ENCODE data around the gene POU2F3. TPM values are rescaled to one million over a fixed set of nuclear protein-coding genes. Genes with fewer than 3 reads are reported as not detected.

Gene POU2F3
- total and polyA plus RNA-seq, 4 donors = 0.31 to 2.4 TPM; not detected in 2

- no peak overlapping the region for H3K4me3 ChIP-seq (ENCODE audit: low read length in 2 of 2)
- 92 to 95% methylated on average over 12 of the region's 12 CpGs for WGBS, 2 donors
- H3K4me1 ChIP-seq (ENCODE audit: control insufficient read depth in 1 of 2, insufficient read depth in 2 of 2, low read length in 2 of 2) = no peaks in the 10 kb centered on the region
- intact Hi-C loops (cut with DNase I) = no loop called here
- DNase-seq (no peak), ATAC-seq (ENCODE audit: low FRiP score) (no peak)
- H3K27ac ChIP-seq (ENCODE audit: low read depth in 1 of 2, low read length in 2 of 2) = no peak overlapping the region
- H3K27me3 ChIP-seq (ENCODE audit: control insufficient read depth in 1 of 2, insufficient read depth in 2 of 2, low read length in 1 of 2) = no peaks in the 10 kb centered on the region
- H3K9me3 ChIP-seq (ENCODE audit: control insufficient read depth, low read length) = no peaks in the 10 kb centered on the region
- no peaks in the 10 kb centered on the region for H3K36me3 ChIP-seq (ENCODE audit: control insufficient read depth in 1 of 2, insufficient read depth in 2 of 2, low read length in 1 of 2)
Measured at GRCh38 chr11:120305286-120305685, 65.3 kb downstream of the POU2F3 start.

GRCh38 chr11:120306519-120307242 lies 66.7 kb downstream of the POU2F3 start:
- Histone ChIP-seq H3K27ac (ENCODE audit: low read depth in 1 of 2, low read length in 2 of 2) (no peak overlapping the region), H3K9me3 (ENCODE audit: control insufficient read depth, low read length) (no peaks in the 10 kb centered on the region), H3K4me1 (ENCODE audit: control insufficient read depth in 1 of 2, insufficient read depth in 2 of 2, low read length in 2 of 2) (no peaks in the 10 kb centered on the region), H3K4me3 (ENCODE audit: low read length in 2 of 2) (no peak overlapping the region), H3K36me3 (ENCODE audit: control insufficient read depth in 1 of 2, insufficient read depth in 2 of 2, low read length in 1 of 2) (no peaks in the 10 kb centered on the region), H3K27me3 (ENCODE audit: control insufficient read depth in 1 of 2, insufficient read depth in 2 of 2, low read length in 1 of 2) (no peaks in the 10 kb centered on the region)
- WGBS, 2 donors = 17 to 27% methylated on average over 11 of the region's 11 CpGs
- peak; percentile 72 to 90 for DNase-seq
- intact Hi-C loops (cut with DNase I) = no loop called here
- ATAC-seq (ENCODE audit: low FRiP score) = peak; percentile 48

GRCh38 chr11:120307476-120307875 lies 67.5 kb downstream of the POU2F3 start:
- Histone ChIP-seq H3K27ac (ENCODE audit: low read depth in 1 of 2, low read length in 2 of 2) (no peak overlapping the region), H3K9me3 (ENCODE audit: control insufficient read depth, low read length) (no peaks in the 10 kb centered on the region), H3K4me1 (ENCODE audit: control insufficient read depth in 1 of 2, insufficient read depth in 2 of 2, low read length in 2 of 2) (no peaks in the 10 kb centered on the region), H3K27me3 (ENCODE audit: control insufficient read depth in 1 of 2, insufficient read depth in 2 of 2, low read length in 1 of 2) (no peaks in the 10 kb centered on the region), H3K4me3 (ENCODE audit: low read length in 2 of 2) (no peak overlapping the region), H3K36me3 (ENCODE audit: control insufficient read depth in 1 of 2, insufficient read depth in 2 of 2, low read length in 1 of 2) (no peaks in the 10 kb centered on the region)
- ATAC-seq (ENCODE audit: low FRiP score) (no peak), DNase-seq (no peak)
- intact Hi-C loops (cut with DNase I) = no loop called here
- WGBS, 2 donors = 95% methylated on average over 11 of the region's 11 CpGs

DNA sequence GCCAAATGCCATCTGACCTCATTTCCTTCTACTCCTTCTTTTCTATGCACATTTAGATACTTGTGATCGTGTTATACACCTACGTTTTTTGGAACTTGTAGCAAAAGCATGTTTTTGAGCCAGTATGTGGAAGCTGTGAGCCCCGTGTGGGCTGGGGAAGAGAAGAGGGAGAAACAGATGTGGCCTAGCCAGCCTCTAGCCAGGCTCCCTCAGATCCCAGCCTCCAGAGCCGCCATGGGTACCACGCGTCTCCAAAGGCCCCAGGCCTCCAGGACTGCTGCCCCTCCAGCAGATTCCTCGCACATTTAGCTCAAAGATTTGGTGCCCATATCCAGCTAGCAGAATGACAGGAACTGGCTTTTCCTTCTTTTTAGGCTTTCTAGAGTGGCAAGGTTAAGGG lies 68.1 kb downstream of the POU2F3 start:
- Histone ChIP-seq H3K4me1 (ENCODE audit: control insufficient read depth in 1 of 2, insufficient read depth in 2 of 2, low read length in 2 of 2) (no peaks in the 10 kb centered on the region), H3K27ac (ENCODE audit: low read depth in 1 of 2, low read length in 2 of 2) (no peak overlapping the region), H3K27me3 (ENCODE audit: control insufficient read depth in 1 of 2, insufficient read depth in 2 of 2, low read length in 1 of 2) (no peaks in the 10 kb centered on the region), H3K9me3 (ENCODE audit: control insufficient read depth, low read length) (no peaks in the 10 kb centered on the region), H3K4me3 (ENCODE audit: low read length in 2 of 2) (no peak overlapping the region), H3K36me3 (ENCODE audit: control insufficient read depth in 1 of 2, insufficient read depth in 2 of 2, low read length in 1 of 2) (no peaks in the 10 kb centered on the region)
- no peak for ATAC-seq (ENCODE audit: low FRiP score)
- DNase-seq = no peak
- 90 to 98% methylated on average over 7 of the region's 7 CpGs for WGBS, 2 donors
- intact Hi-C loops (cut with DNase I) = no loop called here

GRCh38 chr11:120310870-120311269 lies 70.9 kb downstream of the POU2F3 start:
- H3K4me3 ChIP-seq (ENCODE audit: low read length in 2 of 2) = no peak overlapping the region
- no peaks in the 10 kb centered on the region for H3K27me3 ChIP-seq (ENCODE audit: control insufficient read depth in 1 of 2, insufficient read depth in 2 of 2, low read length in 1 of 2)
- intact Hi-C loops (cut with DNase I) = no loop called here
- no peak overlapping the region for H3K27ac ChIP-seq (ENCODE audit: low read depth in 1 of 2, low read length in 2 of 2)
- H3K9me3 ChIP-seq (ENCODE audit: control insufficient read depth, low read length) = no peaks in the 10 kb centered on the region
- H3K36me3 ChIP-seq (ENCODE audit: control insufficient read depth in 1 of 2, insufficient read depth in 2 of 2, low read length in 1 of 2) = no peaks in the 10 kb centered on the region
- DNase-seq = no peak
- no peak for ATAC-seq (ENCODE audit: low FRiP score)
- H3K4me1 ChIP-seq (ENCODE audit: control insufficient read depth in 1 of 2, insufficient read depth in 2 of 2, low read length in 2 of 2) = no peaks in the 10 kb centered on the region
- WGBS, 2 donors = 79 to 82% methylated on average over 3 of the region's 3 CpGs

DNA sequence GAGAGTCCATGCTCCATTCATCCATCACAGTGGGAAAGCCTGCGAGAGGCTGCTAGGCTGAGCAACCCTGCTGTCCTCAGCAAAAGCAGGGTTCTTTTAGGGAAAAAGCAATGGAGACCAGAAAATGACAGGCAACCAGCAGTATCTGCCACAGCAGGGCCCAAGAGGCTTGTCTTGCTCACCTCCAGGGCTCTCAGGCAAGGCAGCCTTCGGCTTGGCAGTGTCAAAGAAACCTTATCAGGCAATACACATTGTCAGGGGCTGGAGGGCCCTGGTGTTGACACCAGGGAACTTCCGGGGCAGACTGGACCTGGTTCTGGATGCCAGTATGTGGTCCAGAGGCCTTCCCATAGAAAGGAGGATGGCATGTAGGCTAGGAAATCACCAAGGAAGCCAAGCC lies 74.9 kb downstream of the POU2F3 start:
- no peak overlapping the region for H3K27ac ChIP-seq (ENCODE audit: low read depth in 1 of 2, low read length in 2 of 2)
- no peaks in the 10 kb centered on the region for H3K4me1 ChIP-seq (ENCODE audit: control insufficient read depth in 1 of 2, insufficient read depth in 2 of 2, low read length in 2 of 2)
- DNase-seq (no peak), ATAC-seq (ENCODE audit: low FRiP score) (no peak)
- H3K9me3 ChIP-seq (ENCODE audit: control insufficient read depth, low read length) = no peaks in the 10 kb centered on the region
- WGBS, 2 donors = 90 to 93% methylated on average over 3 of the region's 3 CpGs
- H3K4me3 ChIP-seq (ENCODE audit: low read length in 2 of 2) = no peak overlapping the region
- intact Hi-C loops (cut with DNase I) = no loop called here
- no peaks in the 10 kb centered on the region for H3K27me3 ChIP-seq (ENCODE audit: control insufficient read depth in 1 of 2, insufficient read depth in 2 of 2, low read length in 1 of 2)
- H3K36me3 ChIP-seq (ENCODE audit: control insufficient read depth in 1 of 2, insufficient read depth in 2 of 2, low read length in 1 of 2) = no peaks in the 10 kb centered on the region

DNA sequence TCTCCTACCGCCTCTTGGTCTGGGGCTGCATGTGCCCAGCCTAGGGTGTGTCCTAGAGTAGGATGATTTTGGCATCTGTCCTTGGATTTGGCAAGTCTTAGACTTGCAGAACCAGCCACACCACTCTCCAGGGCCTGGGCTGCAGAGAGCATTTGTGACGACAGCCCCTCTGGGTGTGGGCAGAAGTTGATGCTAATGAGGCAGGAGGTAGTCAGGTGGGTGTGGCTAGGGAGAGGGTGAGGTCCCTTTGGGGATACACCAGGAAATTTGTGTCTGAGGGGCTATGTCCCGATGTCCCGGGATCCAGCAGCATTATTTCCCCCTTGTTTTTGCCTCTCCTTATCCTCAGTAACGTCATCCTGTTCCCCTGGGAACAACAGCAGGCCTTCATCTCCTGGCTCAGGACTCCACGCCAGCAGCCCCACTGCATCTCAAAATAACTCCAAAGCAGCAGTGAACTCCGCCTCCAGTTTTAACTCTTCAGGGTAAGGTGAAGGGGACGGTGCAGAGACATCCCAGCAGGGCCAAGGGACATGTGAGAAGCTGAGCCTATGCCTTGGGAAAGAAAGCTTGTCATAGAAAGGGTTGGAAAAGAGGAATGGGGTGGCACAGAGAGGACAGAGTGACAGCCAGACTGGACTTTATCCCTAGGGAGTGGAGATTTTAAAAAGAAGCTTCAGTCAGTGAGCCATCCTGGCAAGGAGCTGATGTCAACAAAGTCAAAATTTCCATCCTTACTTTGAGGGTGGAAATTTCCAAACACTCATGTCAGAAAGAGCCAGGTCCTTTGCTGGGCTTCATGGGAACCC lies 77.1 kb downstream of the POU2F3 start:
- no peaks in the 10 kb centered on the region for H3K36me3 ChIP-seq (ENCODE audit: control insufficient read depth in 1 of 2, insufficient read depth in 2 of 2, low read length in 1 of 2)
- WGBS, 2 donors = 3 to 4% methylated on average over 8 of the region's 8 CpGs
- no peaks in the 10 kb centered on the region for H3K27me3 ChIP-seq (ENCODE audit: control insufficient read depth in 1 of 2, insufficient read depth in 2 of 2, low read length in 1 of 2)
- intact Hi-C loops (cut with DNase I) = no loop called here
- H3K4me1 ChIP-seq (ENCODE audit: control insufficient read depth in 1 of 2, insufficient read depth in 2 of 2, low read length in 2 of 2) = no peaks in the 10 kb centered on the region
- ATAC-seq (ENCODE audit: low FRiP score) (peak; percentile 81), DNase-seq (peak in 1 of 2 donors; percentile 65)
- peak overlapping the region in 1 of 2 donors; percentile 55 for H3K27ac ChIP-seq (ENCODE audit: low read depth in 1 of 2, low read length in 2 of 2)
- H3K9me3 ChIP-seq (ENCODE audit: control insufficient read depth, low read length) = no peaks in the 10 kb centered on the region
- H3K4me3 ChIP-seq (ENCODE audit: low read length in 2 of 2) = no peak overlapping the region

GRCh38 chr11:120317689-120318480 lies 77.9 kb downstream of the POU2F3 start:
- peak overlapping the region in 1 of 2 donors; percentile 55 for H3K27ac ChIP-seq (ENCODE audit: low read depth in 1 of 2, low read length in 2 of 2)
- ATAC-seq (ENCODE audit: low FRiP score) = no peak
- no peaks in the 10 kb centered on the region for H3K9me3 ChIP-seq (ENCODE audit: control insufficient read depth, low read length)
- no peak overlapping the region for H3K4me3 ChIP-seq (ENCODE audit: low read length in 2 of 2)
- no peaks in the 10 kb centered on the region for H3K36me3 ChIP-seq (ENCODE audit: control insufficient read depth in 1 of 2, insufficient read depth in 2 of 2, low read length in 1 of 2)
- no peak for DNase-seq
- intact Hi-C loops (cut with DNase I) = no loop called here
- WGBS, 2 donors = 78 to 80% methylated on average over 10 of the region's 10 CpGs
- no peaks in the 10 kb centered on the region for H3K27me3 ChIP-seq (ENCODE audit: control insufficient read depth in 1 of 2, insufficient read depth in 2 of 2, low read length in 1 of 2)
- no peaks in the 10 kb centered on the region for H3K4me1 ChIP-seq (ENCODE audit: control insufficient read depth in 1 of 2, insufficient read depth in 2 of 2, low read length in 2 of 2)
